HUES6 (cell line): ENCODE data around the gene SPRN.
"Not testable (repeated sequence)": the region's sequence is repeated elsewhere in the genome, so short reads cannot be mapped to it uniquely, and the experiment has no call there.

Experiments
- H3K27ac ChIP-seq: 2 replicates; pipeline ENCODE4 v1.7.0; 2013; ENCODE audit warnings: low read depth, mild to moderate bottlenecking, low read length, inconsistent platforms
- H3K27me3 ChIP-seq: 2 replicates; pipeline ENCODE4 v1.6.1; 2013; ENCODE audit warnings: low read length; ENCODE audit not compliant: control insufficient read depth, insufficient read depth
- H3K36me3 ChIP-seq: 2 replicates; pipeline ENCODE4 v1.6.1; 2013; ENCODE audit warnings: low read length; ENCODE audit not compliant: control insufficient read depth, insufficient read depth
- H3K4me1 ChIP-seq: 2 replicates; pipeline ENCODE4 v1.6.1; 2013; ENCODE audit warnings: low read length; ENCODE audit not compliant: control insufficient read depth, insufficient read depth
- H3K4me3 ChIP-seq: 2 replicates; pipeline ENCODE4 v1.5.1; 2013; ENCODE audit warnings: low read depth, low read length
- H3K9ac ChIP-seq: one replicate; pipeline ENCODE4 v1.6.1; 2013; ENCODE audit warnings: mild to moderate bottlenecking, low read length
- H3K9me3 ChIP-seq: 2 replicates; pipeline ENCODE4 v1.6.1; 2013; ENCODE audit warnings: low read depth, low read length; ENCODE audit not compliant: control insufficient read depth, insufficient read depth

SPRN gene

DNA sequence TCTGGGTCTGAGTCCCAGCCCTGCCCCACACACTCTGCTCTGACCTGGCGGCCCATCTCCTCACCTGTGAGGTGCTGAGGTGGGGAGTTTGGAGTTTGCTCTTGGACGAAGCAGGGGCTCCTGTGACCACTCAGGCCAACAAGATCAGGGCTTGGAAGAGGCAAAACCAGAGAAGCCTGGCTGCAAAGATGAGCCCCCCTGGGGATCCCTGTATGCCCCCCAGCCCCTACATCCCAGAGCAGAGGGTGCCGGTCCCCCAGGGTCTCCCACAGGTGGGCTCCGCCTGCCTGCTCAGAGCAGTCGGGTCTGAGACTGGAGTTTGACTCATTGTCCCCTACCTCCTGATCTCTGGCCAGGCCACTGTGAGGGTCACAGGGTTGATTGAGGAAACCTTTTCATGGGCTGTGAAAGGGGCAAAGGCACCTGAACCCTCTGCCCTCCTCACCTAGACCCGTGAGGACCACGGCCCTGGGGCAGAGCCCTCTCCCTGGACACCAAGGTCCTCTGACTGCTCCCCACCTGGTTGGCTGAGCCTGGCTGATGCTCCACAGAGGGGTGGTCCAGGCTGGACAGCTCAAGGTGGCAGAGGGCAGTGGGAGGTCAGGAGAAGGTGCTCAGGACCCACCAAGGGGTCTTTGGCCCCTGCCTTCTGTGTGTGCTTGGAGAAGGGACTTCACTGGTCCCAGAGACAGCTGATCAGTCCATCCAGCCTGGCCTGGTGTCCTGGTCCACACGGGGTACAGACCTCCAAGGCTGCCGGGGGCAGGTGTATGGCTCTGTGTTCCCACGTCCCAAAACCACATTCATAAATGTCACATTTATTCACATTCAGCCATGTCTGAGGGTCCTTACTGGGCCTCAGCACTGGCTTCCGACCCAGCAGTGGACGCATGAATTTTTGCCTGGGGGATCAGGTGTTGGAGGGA, 20.2 kb upstream of the SPRN start:
- Histone ChIP-seq H3K27me3 (no peaks in the 10 kb centered on the region), H3K4me3 (no peak overlapping the region), H3K4me1 (no peaks in the 10 kb centered on the region), H3K9ac (no peak overlapping the region), H3K27ac (no peak overlapping the region), H3K36me3 (no peaks in the 10 kb centered on the region), H3K9me3 (peaks cover 71% of the 10 kb centered on the region)

DNA sequence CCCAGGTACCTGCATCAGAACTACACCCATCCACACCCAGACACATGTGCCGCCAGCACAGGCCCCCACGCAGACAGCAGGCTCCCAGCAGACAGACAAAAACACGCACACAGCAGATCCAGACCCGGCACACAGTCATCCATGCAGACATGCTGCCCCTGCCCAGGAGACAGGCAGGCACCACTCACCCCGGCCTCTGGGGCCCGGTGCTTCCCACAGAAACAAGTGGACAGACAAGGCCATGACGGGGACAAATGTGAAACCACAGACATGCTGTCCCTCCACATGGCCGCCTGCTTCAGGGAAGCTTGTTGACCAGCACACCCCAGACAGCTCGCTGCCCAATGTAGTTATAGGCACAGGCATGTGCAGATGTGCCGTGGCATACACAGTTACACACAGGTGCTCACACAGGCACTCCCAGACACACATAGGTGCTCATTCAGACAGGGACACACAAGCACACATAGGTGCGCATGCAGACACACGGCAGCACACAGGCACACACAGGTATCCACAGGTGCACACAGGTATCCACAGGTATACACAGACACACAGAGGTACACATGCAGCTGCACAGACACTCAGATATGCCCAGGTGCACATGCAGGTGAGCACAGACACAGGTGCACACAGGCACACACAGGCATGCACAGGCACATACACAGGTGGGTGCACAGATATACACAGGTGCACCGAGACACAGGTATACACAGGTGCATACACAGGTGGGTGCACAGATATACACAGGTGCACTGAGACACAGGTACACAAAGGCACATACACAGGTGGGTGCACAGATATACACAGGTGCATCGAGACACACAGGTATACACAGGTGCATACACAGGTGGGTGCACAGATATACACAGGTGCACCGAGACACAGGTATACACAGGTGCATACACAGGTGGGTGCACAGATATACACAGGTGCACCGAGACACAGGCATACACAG, 18.8 kb upstream of the SPRN start:
- Histone ChIP-seq H3K9ac (no peak overlapping the region), H3K27me3 (no peaks in the 10 kb centered on the region), H3K36me3 (no peaks in the 10 kb centered on the region), H3K9me3 (peaks cover 61% of the 10 kb centered on the region), H3K4me1 (no peaks in the 10 kb centered on the region), H3K27ac (no peak overlapping the region), H3K4me3 (no peak overlapping the region)

DNA sequence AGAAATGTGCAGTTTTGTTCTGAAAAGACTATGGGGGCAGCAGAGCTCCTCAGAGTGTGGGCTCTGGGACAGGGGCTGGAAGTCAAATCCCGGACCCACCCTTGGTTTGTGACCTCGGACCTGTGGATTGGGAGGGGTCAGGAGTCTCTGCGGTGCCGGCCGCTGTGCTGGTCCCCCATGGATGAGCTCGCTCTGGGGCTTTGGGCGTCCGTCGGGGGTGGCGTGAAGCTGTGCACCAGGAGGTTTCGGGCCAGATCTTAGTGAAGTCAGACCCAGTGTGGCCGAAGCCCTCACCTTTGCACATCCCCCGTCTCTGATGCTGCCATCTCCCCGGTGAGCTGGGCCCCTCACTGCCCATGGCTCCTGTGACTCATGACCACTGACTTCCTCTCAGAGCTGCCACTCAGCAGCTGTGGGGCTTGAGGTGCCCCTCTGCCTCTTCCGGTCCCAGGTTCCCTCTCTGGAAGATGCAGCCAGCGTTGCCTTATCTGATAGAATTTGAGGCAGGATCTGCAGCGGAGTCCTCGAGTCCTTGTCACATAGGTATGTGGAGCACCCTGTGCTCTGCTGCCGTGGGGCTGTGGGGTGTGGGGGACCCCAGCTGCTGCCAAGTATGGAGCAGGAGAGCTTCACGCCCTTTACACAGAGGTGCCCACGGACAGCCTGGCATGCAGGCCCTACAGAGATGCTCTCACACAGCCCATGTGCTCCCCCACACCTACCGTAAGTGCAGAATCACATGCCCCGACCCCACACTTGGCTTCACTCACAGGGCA, 18.0 kb upstream of the SPRN start:
- Histone ChIP-seq H3K9ac (no peak overlapping the region), H3K36me3 (no peaks in the 10 kb centered on the region), H3K9me3 (peaks cover 57% of the 10 kb centered on the region), H3K4me3 (no peak overlapping the region), H3K27ac (no peak overlapping the region), H3K27me3 (no peaks in the 10 kb centered on the region), H3K4me1 (no peaks in the 10 kb centered on the region)

DNA sequence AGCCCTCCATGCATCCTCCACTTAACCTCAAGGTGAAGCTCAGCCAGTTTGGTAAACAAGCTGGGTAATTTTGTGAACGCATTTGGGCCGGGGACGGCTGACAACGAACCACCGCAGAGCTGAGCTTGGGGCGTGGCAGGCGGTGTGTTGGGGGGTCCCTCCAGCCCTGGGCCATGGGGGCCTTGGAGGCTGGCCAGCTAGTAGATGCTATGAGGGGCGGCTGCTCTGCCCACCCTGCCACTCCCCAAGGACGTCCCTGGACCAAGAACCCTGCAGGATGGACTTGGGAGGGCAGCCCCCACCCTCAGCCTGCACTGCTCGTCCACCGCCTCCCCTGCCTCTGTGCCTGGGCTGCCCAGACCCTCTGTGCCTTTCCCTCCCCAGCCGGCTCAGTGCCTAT, 17.4 kb upstream of the SPRN start:
- no peak overlapping the region for H3K4me3 ChIP-seq
- no peaks in the 10 kb centered on the region for H3K27me3 ChIP-seq
- H3K36me3 ChIP-seq: no peaks in the 10 kb centered on the region
- no peaks in the 10 kb centered on the region for H3K4me1 ChIP-seq
- no peak overlapping the region for H3K27ac ChIP-seq
- no peak overlapping the region for H3K9ac ChIP-seq
- H3K9me3 ChIP-seq: peaks cover 53% of the 10 kb centered on the region

DNA sequence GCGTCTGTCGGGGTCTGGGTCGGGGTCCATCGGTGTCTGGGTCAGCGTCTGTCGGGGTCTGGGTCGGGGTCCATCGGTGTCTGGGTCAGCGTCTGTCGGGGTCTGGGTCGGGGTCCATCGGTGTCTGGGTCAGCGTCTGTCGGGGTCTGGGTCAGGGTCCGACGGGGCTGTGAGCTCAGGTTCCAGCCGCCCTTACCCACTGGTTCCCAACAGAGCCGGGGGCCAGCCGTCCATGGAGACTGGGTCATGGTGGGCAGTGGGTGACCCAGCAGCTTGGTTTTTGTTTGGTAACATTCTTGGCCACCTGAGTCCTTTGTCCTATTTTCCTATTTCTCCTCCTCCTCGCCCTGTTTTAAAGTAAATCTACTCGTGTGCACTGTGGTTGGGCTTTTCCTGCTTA, 16.9 kb upstream of the SPRN start:
- H3K4me1 ChIP-seq, H3K27ac ChIP-seq, H3K4me3 ChIP-seq, H3K9ac ChIP-seq, H3K36me3 ChIP-seq, H3K27me3 ChIP-seq: not testable (repeated sequence)
- peaks cover 50% of the 10 kb centered on the region; the same call in 1 of the 2 replicates for H3K9me3 ChIP-seq

DNA sequence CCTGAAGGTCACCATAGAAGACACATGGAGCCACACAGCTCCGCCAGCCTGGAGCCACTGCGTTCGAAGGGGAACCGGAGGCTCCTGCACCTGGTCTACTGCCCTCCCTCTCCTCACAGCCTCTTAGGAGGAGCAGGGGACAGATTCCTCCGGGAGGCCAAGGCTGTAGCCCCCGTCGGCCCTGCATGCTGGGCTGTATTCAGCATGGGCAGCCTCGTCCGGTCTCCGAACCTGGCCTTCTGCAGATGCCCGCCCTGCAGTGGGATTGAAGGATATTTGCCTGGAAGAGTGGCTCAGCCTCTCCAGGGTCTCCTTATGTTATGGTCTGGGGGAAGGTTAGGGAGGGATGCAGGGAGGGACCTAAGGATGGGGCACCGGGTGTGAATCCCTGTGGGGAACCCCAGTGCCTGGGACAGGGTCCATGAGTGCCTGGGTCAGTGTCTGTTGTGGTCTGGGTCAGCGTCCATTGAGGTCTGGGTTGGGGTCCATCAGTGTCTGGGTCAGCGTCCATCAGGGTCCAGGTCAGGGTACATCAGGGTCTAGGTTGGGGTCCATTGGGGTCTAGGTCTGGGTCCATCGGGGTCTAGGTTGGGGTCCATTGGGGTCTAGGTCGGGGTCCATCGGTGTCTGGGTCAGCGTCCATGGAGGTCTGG, 16.3 kb upstream of the SPRN start:
- Histone ChIP-seq H3K4me1 (no peaks in the 10 kb centered on the region), H3K27me3 (no peaks in the 10 kb centered on the region), H3K27ac (no peak overlapping the region), H3K4me3 (no peak overlapping the region), H3K9me3 (peaks cover 50% of the 10 kb centered on the region; the same call in 1 of the 2 replicates), H3K9ac (no peak overlapping the region), H3K36me3 (no peaks in the 10 kb centered on the region)

DNA sequence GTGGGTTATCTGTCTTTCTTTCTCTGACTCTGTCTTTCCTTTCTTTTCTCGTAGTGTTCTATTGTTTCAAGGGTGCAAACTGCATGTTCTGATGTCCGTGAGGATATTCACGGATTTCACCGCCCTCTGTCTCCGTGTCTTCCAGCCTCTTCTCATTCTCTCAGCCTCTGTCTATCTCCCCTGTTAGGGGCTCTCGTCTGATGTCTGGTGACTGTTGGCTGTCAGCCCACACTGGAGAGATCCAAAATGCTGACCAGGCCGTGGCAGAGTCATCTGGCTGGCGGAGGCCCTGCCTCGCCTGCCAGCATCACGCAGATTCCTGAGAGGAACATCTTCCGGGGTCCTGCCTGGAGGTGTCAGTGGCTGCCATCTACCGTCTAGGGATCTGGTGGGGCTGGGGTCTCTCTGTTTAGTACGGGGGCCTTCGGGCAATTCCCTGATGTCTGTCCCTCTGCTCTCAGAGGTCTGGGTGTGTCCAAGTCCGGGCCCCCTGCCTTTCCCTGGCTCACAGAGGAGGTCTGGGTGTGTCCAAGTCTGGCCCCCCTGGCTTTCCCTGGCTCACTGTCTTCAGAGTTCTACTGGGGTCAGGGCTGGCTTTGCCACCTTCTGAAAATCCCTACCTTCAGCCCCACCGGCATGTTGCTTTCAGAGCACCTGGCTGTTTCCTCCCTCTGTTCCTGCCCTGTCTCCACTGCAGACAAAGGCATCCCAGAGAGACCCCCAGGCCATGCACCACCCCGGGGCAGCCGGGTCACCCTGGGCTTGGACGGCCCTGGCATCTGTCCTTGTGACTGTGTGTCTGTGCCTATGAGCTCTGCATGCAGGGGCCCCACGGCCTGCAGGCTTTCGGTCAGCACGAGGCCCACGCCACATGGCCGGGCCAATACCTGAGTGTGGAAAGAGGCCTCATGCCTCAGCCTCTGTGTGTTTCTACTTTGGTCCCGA, 15.4 kb upstream of the SPRN start:
- H3K36me3 ChIP-seq: no peaks in the 10 kb centered on the region
- H3K9ac ChIP-seq: no peak overlapping the region

DNA sequence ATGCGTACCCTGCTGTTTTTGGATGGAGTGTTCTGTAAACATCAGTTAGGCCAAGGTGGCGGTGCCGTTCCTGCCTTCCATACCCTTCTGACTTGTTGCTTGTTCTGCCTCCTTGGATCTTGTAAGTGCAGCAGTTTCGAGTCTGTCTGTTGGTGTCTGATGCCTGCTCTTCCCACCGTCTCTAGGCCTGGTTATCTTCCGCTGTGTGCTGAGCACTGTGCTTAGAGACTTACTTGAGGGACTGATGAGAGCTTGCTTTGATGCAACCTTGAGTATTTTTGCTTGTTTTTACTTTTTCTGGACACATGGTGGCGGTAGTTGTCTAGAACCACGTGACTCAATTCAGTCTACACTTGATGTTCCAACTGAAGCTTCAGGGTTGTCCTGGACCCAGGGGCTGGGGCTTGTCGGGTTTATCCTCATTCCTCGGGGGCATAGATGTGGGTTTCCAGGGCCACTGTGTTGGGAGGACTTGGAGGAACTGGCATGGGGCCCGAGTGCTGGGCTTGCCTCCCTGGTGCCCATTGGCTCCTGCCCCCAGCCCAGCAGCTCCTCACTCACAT, 14.4 kb upstream of the SPRN start:
- H3K27me3 ChIP-seq: no peaks in the 10 kb centered on the region
- H3K9me3 ChIP-seq: peaks cover 35% of the 10 kb centered on the region; the same call in 1 of the 2 replicates
- H3K36me3 ChIP-seq: no peaks in the 10 kb centered on the region
- H3K27ac ChIP-seq: no peak overlapping the region
- no peaks in the 10 kb centered on the region for H3K4me1 ChIP-seq
- no peak overlapping the region for H3K9ac ChIP-seq
- H3K4me3 ChIP-seq: no peak overlapping the region

More for the DNA sequence above, 15.4 kb upstream of the SPRN start:
- H3K4me1 ChIP-seq: no peaks in the 10 kb centered on the region
- no peaks in the 10 kb centered on the region for H3K27me3 ChIP-seq
- H3K4me3 ChIP-seq: no peak overlapping the region
- H3K27ac ChIP-seq: no peak overlapping the region
- peaks cover 43% of the 10 kb centered on the region; the same call in 1 of the 2 replicates for H3K9me3 ChIP-seq

DNA sequence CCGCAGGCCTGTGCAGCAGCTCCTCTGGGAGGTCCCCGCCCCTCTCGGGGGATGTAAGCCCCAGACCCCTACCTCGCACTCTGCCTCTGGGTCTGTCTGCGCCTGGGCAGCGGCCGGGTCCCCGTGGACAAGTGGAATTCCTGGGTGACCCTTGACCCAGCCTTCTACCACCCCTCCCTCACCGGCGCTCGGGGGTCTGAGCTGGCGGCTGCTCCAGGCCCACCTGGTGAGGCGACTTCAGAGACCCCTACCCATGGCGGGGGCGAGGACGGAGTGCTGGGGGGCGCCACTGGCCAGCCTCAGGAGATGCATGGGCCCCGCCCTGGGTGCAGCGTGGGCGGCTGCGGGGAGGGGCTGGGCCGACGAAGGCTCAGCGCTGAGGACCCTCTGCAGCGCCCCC, 8.4 kb upstream of the SPRN start:
- H3K9ac ChIP-seq, H3K9me3 ChIP-seq, H3K27ac ChIP-seq: not testable (repeated sequence)

More for the DNA sequence above, 8.4 kb upstream of the SPRN start:
- not testable (repeated sequence) for H3K4me1 ChIP-seq, H3K36me3 ChIP-seq, H3K4me3 ChIP-seq, H3K27me3 ChIP-seq
